NT2/D1 (cell line): ENCODE results near the gene CDC34.

ENCODE experiments used
- DNase-seq: peaks from one replicate; pipeline ENCODE4 v3.0.0-alpha.2; 2011; ENCODE audit warnings: low read depth, low spot score
- H3K27me3 ChIP-seq: 2 replicates; pipeline ENCODE4 v1.6.0; 2011; ENCODE audit warnings: mild to moderate bottlenecking; ENCODE audit not compliant: insufficient read length, insufficient read depth
- H3K36me3 ChIP-seq: 2 replicates; pipeline ENCODE4 v1.6.1; 2011; ENCODE audit warnings: mild to moderate bottlenecking, low read length, mixed read lengths; ENCODE audit not compliant: insufficient read depth, insufficient read length
- H3K4me1 ChIP-seq: 2 replicates; pipeline ENCODE4 v1.5.1; 2011; ENCODE audit not compliant: insufficient read depth, insufficient read length
- H3K4me3 ChIP-seq: 2 replicates; pipeline ENCODE4 v1.5.1; 2011; ENCODE audit warnings: low read depth; ENCODE audit not compliant: insufficient read length
- H3K9ac ChIP-seq: 2 replicates; pipeline ENCODE4 v1.6.0; 2011; ENCODE audit warnings: low read depth; ENCODE audit not compliant: insufficient read length
- H3K9me3 ChIP-seq: 2 replicates; pipeline ENCODE4 v1.5.1; 2011; ENCODE audit warnings: mild to moderate bottlenecking, low read length; ENCODE audit not compliant: insufficient read depth
- SUZ12 ChIP-seq: IDR thresholded peaks from 2 replicates; pipeline ENCODE4 v1.6.1; 2011; ENCODE audit not compliant: insufficient read length, insufficient read depth; ENCODE audit errors: extremely low read depth
- YY1 ChIP-seq: IDR thresholded peaks from 2 replicates; pipeline ENCODE4 v1.6.1; 2011; ENCODE audit not compliant: insufficient read length, insufficient read depth
- ZNF274 ChIP-seq: IDR thresholded peaks from 2 replicates; pipeline ENCODE4 v1.6.1; 2011; ENCODE audit warnings: mild to moderate bottlenecking, low read depth, low read length

CDC34 gene

GRCh38 chr19:556611-557382 is 25.2 kb downstream of the CDC34 start:
- H3K4me3 ChIP-seq: no peak overlapping the region
- peaks cover 15% of the 10 kb centered on the region for H3K4me1 ChIP-seq
- H3K27me3 ChIP-seq: no peaks in the 10 kb centered on the region
- no peak for DNase-seq
- no peak overlapping the region for H3K9ac ChIP-seq
- H3K9me3 ChIP-seq: peaks cover 7% of the 10 kb centered on the region; the same call in 1 of the 2 replicates
- TF ChIP-seq SUZ12 (no peak), YY1 (no peak), ZNF274 (no peak)
- no peaks in the 10 kb centered on the region for H3K36me3 ChIP-seq

DNA sequence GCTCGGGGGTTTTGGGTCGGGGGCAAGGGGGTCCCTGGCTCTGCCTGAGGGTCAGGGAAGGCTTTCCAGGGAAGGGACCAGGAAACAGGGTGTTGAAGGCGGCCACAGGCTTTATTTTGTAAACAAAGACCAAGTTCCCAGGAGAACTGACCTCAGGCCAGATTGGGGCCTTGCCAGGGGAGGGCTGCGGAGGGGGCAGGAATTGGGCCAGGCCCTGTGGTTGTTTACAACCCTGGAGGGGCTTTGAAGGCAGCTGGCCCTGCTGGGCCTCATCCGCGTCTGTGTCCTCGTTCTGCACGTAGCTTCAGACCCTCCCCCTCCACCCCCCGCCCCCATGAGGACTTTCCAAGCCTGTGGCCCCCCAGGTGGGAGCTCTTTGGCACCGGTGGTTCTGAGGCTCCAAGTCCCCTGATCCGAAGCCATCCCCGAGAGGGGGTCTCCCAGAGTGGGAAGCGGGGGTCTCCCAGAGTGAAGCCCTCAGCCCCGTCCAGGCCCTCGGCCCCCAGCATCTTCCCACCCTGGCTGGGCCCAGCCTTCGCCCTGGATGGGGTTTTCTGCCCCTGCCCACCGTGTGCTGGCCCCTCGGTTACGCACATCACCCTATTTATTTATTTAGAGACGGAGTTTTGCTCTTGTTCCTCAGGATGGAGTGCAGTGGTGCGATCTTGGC is 27.3 kb downstream of the CDC34 start:
- TF ChIP-seq SUZ12 (no peak), ZNF274 (no peak), YY1 (no peak)
- H3K36me3 ChIP-seq: no peaks in the 10 kb centered on the region

GRCh38 chr19:560121-560520 is 28.6 kb downstream of the CDC34 start:
- no peak for DNase-seq
- no peak for TF ChIP-seq ZNF274
- TF ChIP-seq YY1: no peak
- no peak for TF ChIP-seq SUZ12

More for the DNA sequence above, 27.3 kb downstream of the CDC34 start:
- DNase-seq: no peak
- Histone ChIP-seq H3K4me1 (peaks cover 17% of the 10 kb centered on the region), H3K4me3 (no peak overlapping the region), H3K9ac (peak overlapping the region; percentile 59), H3K27me3 (no peaks in the 10 kb centered on the region), H3K9me3 (peaks cover 7% of the 10 kb centered on the region; the same call in 1 of the 2 replicates)

DNA sequence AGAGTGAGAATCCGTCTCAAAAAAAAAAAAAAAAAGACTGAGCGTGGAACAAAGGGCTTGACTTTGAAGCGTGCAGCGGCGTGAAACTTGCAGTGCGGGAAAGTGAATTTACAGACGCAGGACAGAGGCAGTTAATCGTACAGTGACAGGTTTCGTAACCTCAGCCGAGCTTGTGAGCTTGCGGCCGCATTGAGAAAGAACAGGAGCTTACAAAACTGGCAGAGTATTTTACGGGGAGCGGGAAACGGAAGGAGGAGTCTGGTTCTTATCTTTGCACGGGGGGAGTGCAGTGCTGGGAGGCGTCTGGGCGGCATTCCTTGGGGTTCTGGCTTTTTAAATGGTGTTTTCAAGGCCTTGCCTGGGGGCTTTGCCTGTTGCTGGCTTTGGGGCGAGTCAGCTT is 34.8 kb downstream of the CDC34 start:
- Histone ChIP-seq H3K36me3 (no peaks in the 10 kb centered on the region), H3K9ac (peak overlapping the region; percentile 42), H3K9me3 (peaks cover 3% of the 10 kb centered on the region; the same call in 1 of the 2 replicates), H3K4me1 (peaks cover 6% of the 10 kb centered on the region), H3K4me3 (no peak overlapping the region), H3K27me3 (peaks cover 5% of the 10 kb centered on the region)
- no peak for DNase-seq
- TF ChIP-seq ZNF274 (no peak), YY1 (no peak), SUZ12 (no peak)

More at GRCh38 chr19:560121-560520, 28.6 kb downstream of the CDC34 start:
- Histone ChIP-seq H3K9me3 (peaks cover 7% of the 10 kb centered on the region; the same call in 1 of the 2 replicates), H3K36me3 (no peaks in the 10 kb centered on the region), H3K4me3 (no peak overlapping the region), H3K4me1 (peaks cover 15% of the 10 kb centered on the region), H3K9ac (no peak overlapping the region), H3K27me3 (no peaks in the 10 kb centered on the region)

- TF ChIP-seq SUZ12 (no peak), YY1 (no peak)
- no peak for DNase-seq
- peaks cover 6% of the 10 kb centered on the region for H3K27me3 ChIP-seq
- H3K9ac ChIP-seq: no peak overlapping the region
- no peak overlapping the region for H3K4me3 ChIP-seq
- no peaks in the 10 kb centered on the region; the same call in 1 of the 2 replicates for H3K9me3 ChIP-seq
- no peaks in the 10 kb centered on the region for H3K36me3 ChIP-seq
- peaks cover 6% of the 10 kb centered on the region for H3K4me1 ChIP-seq
Observed at GRCh38 chr19:566844-567243, 35.3 kb downstream of the CDC34 start.

- H3K4me3 ChIP-seq: no peak overlapping the region
- H3K27me3 ChIP-seq: peaks cover 6% of the 10 kb centered on the region
- TF ChIP-seq YY1 (no peak), SUZ12 (no peak), ZNF274 (no peak)
- H3K9me3 ChIP-seq: no peaks in the 10 kb centered on the region; the same call in 1 of the 2 replicates
- H3K9ac ChIP-seq: no peak overlapping the region
- H3K4me1 ChIP-seq: peaks cover 5% of the 10 kb centered on the region
- no peak for DNase-seq
- H3K36me3 ChIP-seq: no peaks in the 10 kb centered on the region
Observed at GRCh38 chr19:567296-567900, 35.8 kb downstream of the CDC34 start.

DNA sequence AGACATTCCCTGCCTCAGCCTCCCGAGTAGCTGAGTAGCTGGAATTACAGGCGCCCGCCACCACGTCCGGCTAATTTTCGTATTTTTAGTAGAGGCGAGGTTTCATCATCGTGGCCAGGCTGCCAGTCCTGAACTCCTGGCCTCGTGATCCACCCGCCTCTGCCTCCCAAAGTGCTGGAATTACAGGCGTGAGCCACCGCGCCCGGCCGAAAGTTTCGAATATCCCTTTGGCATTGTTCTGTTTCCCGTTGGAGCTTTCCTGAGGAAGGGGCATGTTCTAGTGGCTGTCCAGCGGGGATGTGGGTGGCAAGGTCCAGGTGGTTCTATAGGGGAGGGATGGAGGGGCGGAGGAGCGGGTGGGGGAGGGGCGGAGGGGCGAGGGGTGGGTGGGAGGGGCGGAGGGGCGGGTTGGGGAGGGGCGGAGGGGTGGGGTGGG is 38.7 kb downstream of the CDC34 start:
- no peak for DNase-seq
- Histone ChIP-seq H3K9ac (no peak overlapping the region), H3K4me3 (no peak overlapping the region), H3K36me3 (no peaks in the 10 kb centered on the region), H3K9me3 (no peaks in the 10 kb centered on the region; the same call in 1 of the 2 replicates), H3K27me3 (peaks cover 6% of the 10 kb centered on the region), H3K4me1 (peaks cover 8% of the 10 kb centered on the region)
- no peak for TF ChIP-seq ZNF274
- TF ChIP-seq SUZ12: no peak
- no peak for TF ChIP-seq YY1
